GM18499 (cell line): Measurements from ENCODE around the gene PPP2R5C.

ENCODE experiments used
- ATAC-seq: cut with Tn5 transposase; IDR thresholded peaks from one replicate; pipeline ENCODE4 v1.9.1; 2021; ENCODE audit warnings: moderate number of reproducible peaks; ENCODE audit not compliant: insufficient read depth, unreplicated experiment

The PPP2R5C gene

GRCh38 chr14:101834397-101834796 lies 72.9 kb downstream of the PPP2R5C start:
- no peak for ATAC-seq

DNA sequence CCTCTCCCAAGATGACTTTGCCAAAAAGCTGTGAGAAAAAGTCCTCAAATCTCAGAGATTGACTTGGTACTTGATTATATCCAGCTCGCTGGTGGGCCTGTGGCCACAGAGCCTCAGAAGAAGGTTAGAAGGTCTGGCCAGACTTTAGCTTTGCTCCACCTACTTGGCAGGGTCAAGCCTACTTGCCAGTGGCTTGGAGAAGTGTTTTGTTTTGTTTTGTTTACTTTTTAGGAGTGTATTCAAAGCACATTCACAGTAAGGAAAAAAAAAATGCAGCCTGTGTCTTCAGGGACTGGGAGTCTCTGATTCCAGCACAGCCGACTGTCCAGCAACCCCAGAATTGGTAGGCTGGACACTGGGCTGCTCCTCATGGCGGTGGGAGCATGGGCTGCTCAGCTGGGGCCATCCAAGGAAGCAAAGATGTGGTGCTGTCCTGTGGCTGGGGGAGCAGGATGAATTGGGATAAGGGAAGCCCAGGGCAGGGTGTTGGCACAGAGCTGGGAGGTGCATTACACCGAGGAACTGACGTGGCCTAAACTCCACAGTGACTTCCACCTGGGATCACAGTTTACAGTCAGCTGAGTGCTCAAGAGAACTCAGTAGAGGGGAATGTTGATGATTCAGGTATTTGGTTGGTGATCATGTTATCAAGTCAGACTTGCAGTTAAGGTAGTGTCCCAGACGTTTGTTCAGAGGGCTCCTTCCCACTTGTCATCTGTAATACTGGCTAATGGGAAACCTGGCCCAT lies 73.5 kb downstream of the PPP2R5C start:
- ATAC-seq, result no peak

DNA sequence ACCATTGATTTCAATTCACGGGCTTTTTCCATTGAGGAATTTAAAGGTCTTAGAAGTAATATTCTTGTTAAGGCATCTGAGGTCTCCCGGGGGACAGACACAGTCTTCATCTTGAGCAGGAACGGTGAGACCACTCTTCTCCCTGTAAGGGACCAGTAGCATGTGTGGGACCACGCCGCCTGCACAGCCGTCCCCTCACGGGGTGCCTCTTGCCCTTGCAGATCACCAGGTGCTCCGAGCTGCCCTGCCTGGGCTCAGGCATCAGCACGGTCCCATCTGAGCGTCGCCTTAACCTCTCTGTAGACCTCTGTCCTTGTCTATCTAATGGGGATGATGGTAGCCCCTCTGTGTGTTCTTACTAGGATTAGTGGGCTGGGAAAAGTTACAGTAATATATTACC lies 74.1 kb downstream of the PPP2R5C start:
- no peak for ATAC-seq

DNA sequence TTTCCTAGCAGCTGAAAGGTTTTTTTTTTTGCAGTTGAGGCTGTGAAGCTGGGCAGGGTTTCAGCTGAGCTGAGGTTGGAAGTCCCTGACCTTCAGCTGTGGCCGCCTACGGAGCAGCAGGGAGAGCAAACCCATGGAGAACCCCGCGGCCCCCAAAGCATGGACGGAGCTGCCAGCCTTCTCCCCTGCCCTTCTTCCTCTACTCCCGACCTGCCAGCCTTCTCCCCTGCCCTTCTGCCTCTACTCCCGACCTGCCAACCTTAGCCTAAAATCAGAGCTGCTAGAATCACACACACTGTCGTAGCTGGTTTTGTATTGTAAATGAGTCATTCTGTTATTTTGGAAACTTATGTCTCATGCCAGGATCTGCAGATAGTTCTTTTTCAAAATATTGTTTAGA lies 74.6 kb downstream of the PPP2R5C start:
- ATAC-seq, result no peak

- ATAC-seq, result no peak
Measured at GRCh38 chr14:101838476-101838875, 77.0 kb downstream of the PPP2R5C start.

GRCh38 chr14:101839236-101839635 lies 77.7 kb downstream of the PPP2R5C start:
- no peak for ATAC-seq

- ATAC-seq, result no peak
Measured at GRCh38 chr14:101839661-101840060, 78.2 kb downstream of the PPP2R5C start.

DNA sequence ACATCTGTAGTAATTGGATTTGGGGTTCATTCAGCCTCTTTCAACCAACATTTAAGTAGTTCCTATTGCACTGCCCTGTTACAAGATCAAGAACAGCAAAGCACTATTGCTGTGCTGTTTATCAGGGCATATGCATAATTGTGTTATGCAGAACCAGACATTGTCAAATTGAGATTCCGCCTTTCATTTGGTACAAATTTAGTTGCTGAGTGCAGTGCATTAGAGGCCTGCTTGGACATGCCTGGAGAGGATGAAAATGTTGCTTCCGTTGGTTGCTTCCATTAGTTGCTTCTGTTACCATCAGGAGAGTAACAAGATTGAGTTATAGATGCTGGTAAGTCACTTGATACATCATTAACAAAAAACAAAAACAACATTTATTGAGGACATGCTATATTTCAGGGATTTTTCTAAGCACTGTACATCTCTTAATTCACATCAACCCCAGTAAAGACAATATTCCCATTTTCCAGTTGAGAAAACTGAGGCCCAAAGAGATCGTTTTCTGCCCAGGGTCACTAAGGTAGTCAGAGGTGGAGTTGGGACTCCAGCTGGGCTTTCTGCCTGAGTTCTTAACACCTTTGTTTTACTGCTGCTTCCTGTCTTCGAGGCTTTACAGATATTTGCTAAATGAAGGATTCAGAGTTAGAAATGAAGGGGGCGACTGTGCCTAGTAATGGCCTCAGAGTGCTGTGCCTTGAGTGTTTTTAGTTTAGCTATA lies 79.3 kb downstream of the PPP2R5C start:
- ATAC-seq, result no peak

GRCh38 chr14:101843038-101843437 lies 81.5 kb downstream of the PPP2R5C start:
- ATAC-seq, result no peak

DNA sequence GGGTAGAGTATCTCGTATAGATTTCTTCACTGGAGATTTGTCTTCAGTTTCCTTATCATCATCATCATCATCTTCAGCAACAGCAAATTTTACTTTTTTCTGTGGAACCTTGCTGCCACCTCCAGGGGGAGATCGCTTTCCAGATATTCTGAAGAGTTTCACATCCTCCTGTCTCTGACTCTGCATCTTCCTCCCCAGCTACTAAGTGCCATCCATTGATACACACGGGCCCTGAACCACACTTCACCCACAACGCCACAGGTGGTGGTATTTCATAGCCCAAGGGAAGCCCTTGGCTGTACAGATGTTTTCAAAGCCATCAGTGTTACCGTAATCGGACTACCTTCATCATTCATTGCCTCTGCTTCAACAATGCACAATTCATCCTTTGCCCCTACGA lies 82.2 kb downstream of the PPP2R5C start:
- ATAC-seq, result no peak

DNA sequence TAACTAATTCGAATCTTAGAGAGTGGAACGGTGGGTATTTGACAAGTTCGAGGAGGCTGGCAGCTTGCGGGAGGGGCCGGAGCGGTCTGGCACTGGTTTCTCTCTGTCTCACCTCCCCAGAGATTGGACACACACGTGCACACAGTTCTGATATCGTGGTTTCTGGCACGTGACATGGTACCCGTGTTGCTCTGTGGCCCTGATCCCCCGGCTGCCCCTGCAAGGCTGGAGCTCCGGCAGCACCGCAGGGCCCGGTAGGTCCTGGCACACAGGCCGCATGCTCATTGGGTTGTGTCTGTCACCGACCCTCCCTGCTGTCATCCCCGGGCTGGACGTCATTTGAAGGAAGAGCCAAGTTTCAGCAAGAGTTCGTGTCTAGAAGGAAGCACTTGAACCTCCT lies 82.7 kb downstream of the PPP2R5C start:
- ATAC-seq, result no peak

- ATAC-seq, result no peak
Measured at GRCh38 chr14:101844751-101845150, 83.2 kb downstream of the PPP2R5C start.

- no peak for ATAC-seq
Measured at GRCh38 chr14:101845496-101845895, 84.0 kb downstream of the PPP2R5C start.

- ATAC-seq, result no peak
Measured at GRCh38 chr14:101845896-101846295, 84.4 kb downstream of the PPP2R5C start.

GRCh38 chr14:101849125-101849524 lies 87.6 kb downstream of the PPP2R5C start:
- ATAC-seq, result peak; percentile 62

- no peak for ATAC-seq
Measured at GRCh38 chr14:101849640-101850039, 88.1 kb downstream of the PPP2R5C start.

DNA sequence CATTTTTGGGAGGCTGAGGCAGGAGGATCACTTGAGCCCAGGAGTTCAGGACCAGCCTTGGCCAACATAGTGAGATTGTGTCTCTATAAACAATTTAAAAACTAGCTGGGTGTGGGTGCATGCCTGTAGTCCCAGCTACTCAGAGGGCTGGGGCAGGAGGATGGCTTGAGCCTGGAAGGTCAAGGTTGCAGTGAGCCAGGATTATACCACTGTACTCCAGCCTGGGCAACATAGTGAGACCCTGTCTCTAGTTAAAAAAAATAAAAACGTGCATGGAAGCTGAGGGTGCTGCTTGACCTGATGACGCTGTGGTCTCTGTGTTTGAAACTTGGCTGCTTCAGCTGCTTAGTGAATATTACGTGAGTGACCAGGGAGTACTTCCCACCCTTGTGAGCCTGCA lies 89.7 kb downstream of the PPP2R5C start:
- no peak for ATAC-seq

DNA sequence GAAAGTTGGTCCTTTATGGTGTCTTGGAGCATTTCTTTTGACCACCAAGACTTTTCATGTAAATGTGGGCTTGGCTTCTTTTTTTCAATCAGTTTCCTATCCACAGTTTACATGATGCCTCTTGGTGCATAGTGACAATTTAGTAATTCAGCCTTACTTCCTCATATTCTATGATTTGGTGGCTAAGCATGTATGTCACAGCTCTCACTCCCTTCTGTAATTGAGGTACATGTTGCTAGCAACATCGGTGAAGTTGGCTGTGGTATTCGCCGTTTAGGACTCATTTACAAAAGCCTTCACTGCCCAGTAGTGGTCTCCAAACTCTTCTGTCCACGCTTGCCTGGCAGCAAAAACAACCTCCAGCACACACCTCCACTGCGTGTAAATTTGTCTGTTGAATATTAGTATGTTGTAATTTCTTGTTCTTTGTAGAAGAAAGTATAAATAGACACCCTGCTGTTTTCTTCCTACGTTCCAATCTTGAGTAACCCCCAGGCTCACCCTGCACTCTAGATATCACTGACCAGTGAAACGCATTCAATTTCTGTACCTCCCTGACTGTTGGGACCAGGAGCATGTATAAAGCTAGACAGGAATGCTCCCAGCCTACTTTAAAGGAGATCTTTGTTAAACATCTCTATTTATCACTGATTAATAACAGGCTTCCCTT lies 90.4 kb downstream of the PPP2R5C start:
- no peak for ATAC-seq

DNA sequence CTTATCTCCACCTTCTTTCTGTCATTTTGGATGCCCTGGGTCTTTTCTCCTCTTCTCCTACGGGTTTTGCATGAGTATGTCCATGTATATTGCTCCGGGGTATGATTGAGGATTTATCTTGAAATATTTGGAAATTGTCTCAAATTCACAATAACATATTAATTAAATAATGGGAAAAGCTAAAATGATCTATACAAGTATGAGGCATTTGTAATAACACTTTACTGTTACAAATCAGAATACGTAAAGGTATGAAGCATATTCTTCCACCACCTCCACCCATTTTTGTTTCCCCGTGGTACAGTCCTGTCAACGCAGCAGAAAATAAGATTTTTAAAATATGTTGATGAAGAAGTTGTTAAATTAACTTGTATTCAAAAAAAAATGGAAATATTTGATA lies 91.3 kb downstream of the PPP2R5C start:
- no peak for ATAC-seq

- no peak for ATAC-seq
Measured at GRCh38 chr14:101853455-101854018, 92.0 kb downstream of the PPP2R5C start.

- ATAC-seq, result no peak
Measured at GRCh38 chr14:101854366-101854765, 92.9 kb downstream of the PPP2R5C start.
